ENCODE measurements around the gene WWC1. TPM values are rescaled to one million over a fixed set of nuclear protein-coding genes. Genes with fewer than 3 reads are reported as not detected.

WWC1 gene
- total RNA-seq, 3 donors from 2014 or later, result 14.7 to 37.0 (median 17.2) TPM

- Histone ChIP-seq H3K4me3 (no peak overlapping the region), H3K36me3 (ENCODE audit: low read depth) (no peaks in the 10 kb centered on the region), H3K9me3 (no peaks in the 10 kb centered on the region), H3K4me1 (ENCODE audit: low read depth) (no peaks in the 10 kb centered on the region)
- ATAC-seq (no peak), DNase-seq (no peak)
- TF ChIP-seq CTCF (IDR thresholded peaks at IDR 0.05), result no peak
- intact Hi-C loops (cut with DNase I, micrococcal nuclease), result no loop called here
These were observed 185.6 kb downstream of the WWC1 start for GRCh38 chr5:168477060-168477459.

- DNase-seq, result no peak
- no peak for TF ChIP-seq CTCF (IDR thresholded peaks at IDR 0.05)
- Histone ChIP-seq H3K4me1 (ENCODE audit: low read depth) (no peaks in the 10 kb centered on the region), H3K4me3 (no peak overlapping the region), H3K9me3 (no peaks in the 10 kb centered on the region), H3K36me3 (ENCODE audit: low read depth) (no peaks in the 10 kb centered on the region)
- ATAC-seq, result no peak
- intact Hi-C loops (cut with DNase I, micrococcal nuclease), result no loop called here
These were observed 187.7 kb downstream of the WWC1 start for GRCh38 chr5:168479166-168479565.

GRCh38 chr5:168480601-168481000 is 189.2 kb downstream of the WWC1 start:
- no peak for DNase-seq
- no peak for TF ChIP-seq CTCF (IDR thresholded peaks at IDR 0.05)
- no peaks in the 10 kb centered on the region for H3K36me3 ChIP-seq (ENCODE audit: low read depth)
- H3K4me1 ChIP-seq (ENCODE audit: low read depth), result no peaks in the 10 kb centered on the region
- H3K9me3 ChIP-seq, result no peaks in the 10 kb centered on the region
- ATAC-seq, result no peak
- intact Hi-C loops (cut with DNase I, micrococcal nuclease), result no loop called here
- H3K4me3 ChIP-seq, result no peak overlapping the region

GRCh38 chr5:168481330-168481788 is 189.9 kb downstream of the WWC1 start:
- DNase-seq (no peak), ATAC-seq (no peak)
- Histone ChIP-seq H3K36me3 (ENCODE audit: low read depth) (no peaks in the 10 kb centered on the region), H3K4me3 (no peak overlapping the region), H3K4me1 (ENCODE audit: low read depth) (peaks cover 3% of the 10 kb centered on the region), H3K9me3 (no peaks in the 10 kb centered on the region)
- intact Hi-C loops (cut with DNase I, micrococcal nuclease), result no loop called here
- no peak for TF ChIP-seq CTCF (IDR thresholded peaks at IDR 0.05)

- no peak for TF ChIP-seq CTCF (IDR thresholded peaks at IDR 0.05)
- Histone ChIP-seq H3K9me3 (no peaks in the 10 kb centered on the region), H3K4me3 (no peak overlapping the region), H3K4me1 (ENCODE audit: low read depth) (peaks cover 3% of the 10 kb centered on the region), H3K36me3 (ENCODE audit: low read depth) (no peaks in the 10 kb centered on the region)
- intact Hi-C loops (cut with DNase I, micrococcal nuclease), result no loop called here
- DNase-seq, result no peak
- ATAC-seq, result no peak
These were observed 190.9 kb downstream of the WWC1 start for GRCh38 chr5:168482361-168482760.
